SK-N-SH treated with all-trans-retinoic acid at 6 μM for 48 hours (cell line): ENCODE results near the gene DNAJC30.

Experiments used
- ARNTL ChIP-seq: fragments of 450-650 bp; formaldehyde crosslinking; IDR thresholded peaks from 2 replicates; pipeline ENCODE4 v1.5.0; 2020; ENCODE audit warnings: low read depth, mild to moderate bottlenecking, moderate library complexity, borderline replicate concordance
- CSDC2 ChIP-seq: fragments of 250-450 bp; sonication (Bioruptor Pico); IDR thresholded peaks from 2 replicates; pipeline ENCODE4 v1.5.0; 2020; ENCODE audit warnings: mild to moderate bottlenecking, moderate library complexity
- ESRRG ChIP-seq: fragments of 250-450 bp; sonication (Bioruptor Pico); IDR thresholded peaks from 2 replicates; pipeline ENCODE4 v1.6.1; 2021; ENCODE audit warnings: mild to moderate bottlenecking
- ISL1 ChIP-seq: fragments of 250-450 bp; sonication (Bioruptor Pico); IDR thresholded peaks from 2 replicates; pipeline ENCODE4 v2.1.2; 2022; ENCODE audit warnings: mild to moderate bottlenecking, moderate library complexity
- OSR1 ChIP-seq: fragments of 250-450 bp; sonication (Bioruptor Pico); IDR thresholded peaks from 2 replicates; pipeline ENCODE4 v1.8.0; 2022; ENCODE audit warnings: moderate library complexity, mild to moderate bottlenecking, inconsistent platforms
- RARB ChIP-seq: fragments of 250-450 bp; sonication (Bioruptor Pico); IDR thresholded peaks from 2 replicates; pipeline ENCODE4 v1.8.0; 2021; ENCODE audit warnings: mild to moderate bottlenecking, moderate library complexity
- TCF4 ChIP-seq: fragments of 250-450 bp; sonication (Bioruptor Pico); IDR thresholded peaks from 2 replicates; pipeline ENCODE4 v1.8.0; 2021; ENCODE audit warnings: mild to moderate bottlenecking, moderate library complexity, borderline replicate concordance
- TOX ChIP-seq: fragments of 250-450 bp; sonication (Bioruptor Pico); IDR thresholded peaks from 2 replicates; pipeline ENCODE4 v1.8.0; 2021; ENCODE audit warnings: mild to moderate bottlenecking, moderate library complexity, borderline replicate concordance
- ZFP3 ChIP-seq: fragments of 250-450 bp; sonication (Bioruptor Pico); IDR thresholded peaks from 2 replicates; pipeline ENCODE4 v1.5.0; 2020; ENCODE audit warnings: mild to moderate bottlenecking, moderate library complexity
- ZNF70 ChIP-seq: fragments of 450-650 bp; formaldehyde crosslinking; IDR thresholded peaks from 2 replicates; pipeline ENCODE4 v1.5.0; 2020; ENCODE audit warnings: mild to moderate bottlenecking, moderate library complexity
- ZNF8 ChIP-seq: fragments of 450-650 bp; formaldehyde crosslinking; IDR thresholded peaks from 2 replicates; pipeline ENCODE4 v1.5.0; 2020; ENCODE audit warnings: mild to moderate bottlenecking, moderate library complexity
- TF ChIP-seq, protein P1 (sequence below): fragments of 250-450 bp; sonication (Bioruptor Pico); IDR thresholded peaks from 2 replicates; pipeline ENCODE4 v1.5.0; 2020; ENCODE audit warnings: mild to moderate bottlenecking, moderate library complexity
- TF ChIP-seq, protein P2 (sequence below): fragments of 250-450 bp; sonication (Bioruptor Pico); IDR thresholded peaks from 2 replicates; pipeline ENCODE4 v1.8.0; 2020; ENCODE audit warnings: mild to moderate bottlenecking, moderate library complexity, borderline replicate concordance

DNA sequence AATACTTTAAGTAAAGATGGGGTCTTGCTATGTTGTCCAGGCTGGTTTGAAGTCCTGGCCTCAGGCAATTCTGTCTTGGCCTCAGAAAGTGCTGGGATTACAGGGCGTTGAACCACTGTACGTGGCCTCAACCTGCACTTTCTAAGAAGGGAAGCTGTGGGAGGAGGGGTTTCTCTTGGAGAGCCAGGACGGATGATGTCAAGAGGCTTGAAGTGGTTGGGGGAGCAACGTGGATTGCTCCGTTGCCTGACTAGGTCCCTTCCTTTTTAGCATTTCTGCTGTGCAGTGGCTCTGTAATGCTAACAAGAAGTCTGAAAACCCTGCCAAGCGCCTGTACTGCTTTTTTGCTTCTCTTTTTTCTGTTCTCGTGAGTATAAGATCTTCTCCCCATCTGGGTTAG, 7.4 kb upstream of the DNAJC30 start:
- TF ChIP-seq RARB (CRISPR knock-in tag): no peak
- no peak for TF ChIP-seq CSDC2
- TF ChIP-seq TOX (CRISPR knock-in tag): no peak
- no peak for TF ChIP-seq OSR1 (CRISPR knock-in tag)
- TF ChIP-seq ZNF8 (CRISPR knock-in tag): no peak
- TF ChIP-seq ZFP3 (CRISPR knock-in tag): no peak
- no peak for TF ChIP-seq ZNF70 (CRISPR knock-in tag)
- TF ChIP-seq ESRRG (CRISPR knock-in tag): no peak
- no peak for TF ChIP-seq TCF4 (CRISPR knock-in tag)
- TF ChIP-seq, protein P1, sequence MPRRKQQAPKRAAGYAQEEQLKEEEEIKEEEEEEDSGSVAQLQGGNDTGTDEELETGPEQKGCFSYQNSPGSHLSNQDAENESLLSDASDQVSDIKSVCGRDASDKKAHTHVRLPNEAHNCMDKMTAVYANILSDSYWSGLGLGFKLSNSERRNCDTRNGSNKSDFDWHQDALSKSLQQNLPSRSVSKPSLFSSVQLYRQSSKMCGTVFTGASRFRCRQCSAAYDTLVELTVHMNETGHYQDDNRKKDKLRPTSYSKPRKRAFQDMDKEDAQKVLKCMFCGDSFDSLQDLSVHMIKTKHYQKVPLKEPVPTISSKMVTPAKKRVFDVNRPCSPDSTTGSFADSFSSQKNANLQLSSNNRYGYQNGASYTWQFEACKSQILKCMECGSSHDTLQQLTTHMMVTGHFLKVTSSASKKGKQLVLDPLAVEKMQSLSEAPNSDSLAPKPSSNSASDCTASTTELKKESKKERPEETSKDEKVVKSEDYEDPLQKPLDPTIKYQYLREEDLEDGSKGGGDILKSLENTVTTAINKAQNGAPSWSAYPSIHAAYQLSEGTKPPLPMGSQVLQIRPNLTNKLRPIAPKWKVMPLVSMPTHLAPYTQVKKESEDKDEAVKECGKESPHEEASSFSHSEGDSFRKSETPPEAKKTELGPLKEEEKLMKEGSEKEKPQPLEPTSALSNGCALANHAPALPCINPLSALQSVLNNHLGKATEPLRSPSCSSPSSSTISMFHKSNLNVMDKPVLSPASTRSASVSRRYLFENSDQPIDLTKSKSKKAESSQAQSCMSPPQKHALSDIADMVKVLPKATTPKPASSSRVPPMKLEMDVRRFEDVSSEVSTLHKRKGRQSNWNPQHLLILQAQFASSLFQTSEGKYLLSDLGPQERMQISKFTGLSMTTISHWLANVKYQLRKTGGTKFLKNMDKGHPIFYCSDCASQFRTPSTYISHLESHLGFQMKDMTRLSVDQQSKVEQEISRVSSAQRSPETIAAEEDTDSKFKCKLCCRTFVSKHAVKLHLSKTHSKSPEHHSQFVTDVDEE (CRISPR knock-in tag): no peak
- no peak for TF ChIP-seq ISL1 (CRISPR knock-in tag)
- TF ChIP-seq ARNTL (CRISPR knock-in tag): no peak
- TF ChIP-seq, protein P2, sequence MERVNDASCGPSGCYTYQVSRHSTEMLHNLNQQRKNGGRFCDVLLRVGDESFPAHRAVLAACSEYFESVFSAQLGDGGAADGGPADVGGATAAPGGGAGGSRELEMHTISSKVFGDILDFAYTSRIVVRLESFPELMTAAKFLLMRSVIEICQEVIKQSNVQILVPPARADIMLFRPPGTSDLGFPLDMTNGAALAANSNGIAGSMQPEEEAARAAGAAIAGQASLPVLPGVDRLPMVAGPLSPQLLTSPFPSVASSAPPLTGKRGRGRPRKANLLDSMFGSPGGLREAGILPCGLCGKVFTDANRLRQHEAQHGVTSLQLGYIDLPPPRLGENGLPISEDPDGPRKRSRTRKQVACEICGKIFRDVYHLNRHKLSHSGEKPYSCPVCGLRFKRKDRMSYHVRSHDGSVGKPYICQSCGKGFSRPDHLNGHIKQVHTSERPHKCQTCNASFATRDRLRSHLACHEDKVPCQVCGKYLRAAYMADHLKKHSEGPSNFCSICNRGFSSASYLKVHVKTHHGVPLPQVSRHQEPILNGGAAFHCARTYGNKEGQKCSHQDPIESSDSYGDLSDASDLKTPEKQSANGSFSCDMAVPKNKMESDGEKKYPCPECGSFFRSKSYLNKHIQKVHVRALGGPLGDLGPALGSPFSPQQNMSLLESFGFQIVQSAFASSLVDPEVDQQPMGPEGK: no peak
